H1 (cell line): ENCODE measurements around the gene CAV1. TPM values are rescaled to one million over a fixed set of nuclear protein-coding genes. Genes with fewer than 3 reads are reported as not detected.

Experiments used
- CTCF ChIA-PET: fragments of 300-600 bp; sonication (Branson Sonifier 250); formaldehyde crosslinking; loops from one replicate; lab custom pipeline; 2021; ENCODE audit not compliant: partially characterized antibody; lab: Charles Lee
- POLR2A ChIA-PET: fragments of 300-600 bp; sonication (Branson Sonifier 250); formaldehyde crosslinking; loops from one replicate; lab custom pipeline; 2021; ENCODE audit warnings: inconsistent platforms; ENCODE audit not compliant: partially characterized antibody; lab: Charles Lee
- DNase-seq, 2 experiments: peaks; one replicate each; pipeline versions ENCODE4 v3.0.0 to v3.0.0-alpha.2; 2010 to 2022; ENCODE audit warnings: low spot score in 2 of 2, low read depth in 1 of 2, mixed read lengths in 1 of 2
- FAIRE-seq: peaks from 2 replicates; lab custom pipeline; 2011; peaks lifted over from hg19 to GRCh38; lab: Jason Lieb, UNC
- H2AFZ ChIP-seq: 2 replicates; pipeline ENCODE4 v1.8.1; 2012; ENCODE audit warnings: low read length, inconsistent platforms
- H2AK5ac ChIP-seq: 2 replicates; pipeline ENCODE4 v1.6.1; 2013; ENCODE audit warnings: low read depth, low read length
- H2BK120ac ChIP-seq: replicated peaks from 2 replicates; pipeline ENCODE3; 2013; ENCODE audit warnings: low read depth, low read length, inconsistent platforms
- H2BK12ac ChIP-seq: 2 replicates; pipeline ENCODE4 v1.6.1; 2013; ENCODE audit warnings: low read depth, low read length
- H2BK15ac ChIP-seq: 2 replicates; pipeline ENCODE4 v1.6.1; 2013; ENCODE audit warnings: low read length
- H2BK20ac ChIP-seq: 2 replicates; pipeline ENCODE4 v1.6.1; 2013; ENCODE audit warnings: low read length
- H2BK5ac ChIP-seq: 2 replicates; pipeline ENCODE4 v1.6.1; 2013; ENCODE audit warnings: low read depth, low read length
- H3K14ac ChIP-seq: 2 replicates; pipeline ENCODE4 v1.6.1; 2013; ENCODE audit warnings: inconsistent platforms; ENCODE audit not compliant: insufficient read length
- H3K18ac ChIP-seq: 2 replicates; pipeline ENCODE4 v1.6.1; 2013; ENCODE audit warnings: low read length; ENCODE audit errors: extremely low read depth
- H3K23ac ChIP-seq: 2 replicates; pipeline ENCODE4 v1.6.1; 2013; ENCODE audit warnings: inconsistent platforms; ENCODE audit not compliant: insufficient read length
- H3K23me2 ChIP-seq: 2 replicates; pipeline ENCODE4 v1.6.1; 2013; ENCODE audit warnings: low read depth, low read length
- H3K27ac ChIP-seq: 2 replicates; pipeline ENCODE4 v1.6.1; 2011; ENCODE audit warnings: low read depth, low read length, inconsistent platforms
- H3K27me3 ChIP-seq, 4 experiments: replicated peaks in 1 of 4; 1 replicate in 1 of 4; 2 replicates in 3 of 4; pipeline versions ENCODE4 v1.6.1 to v1.8.1; 2011 to 2013; ENCODE audit warnings: low read length in 3 of 4, mild to moderate bottlenecking in 3 of 4, inconsistent platforms in 2 of 4, mixed read lengths in 2 of 4, moderate library complexity in 1 of 4; ENCODE audit not compliant: control insufficient read depth in 3 of 4, insufficient read depth in 3 of 4; ENCODE audit errors: extremely low read depth in 1 of 4
- H3K36me3 ChIP-seq, 4 experiments: 2 replicates each; pipeline versions ENCODE4 v1.6.1 to v1.8.1; 2011 to 2013; ENCODE audit warnings: mild to moderate bottlenecking in 4 of 4, low read length in 3 of 4, moderate library complexity in 2 of 4, control low read depth in 1 of 4, inconsistent platforms in 1 of 4; ENCODE audit not compliant: insufficient read depth in 4 of 4, control insufficient read depth in 2 of 4
- H3K4ac ChIP-seq: replicated peaks from 2 replicates; pipeline ENCODE3; 2013; ENCODE audit warnings: low read length, low read depth, mixed read lengths, inconsistent platforms; ENCODE audit not compliant: insufficient read length
- H3K4me1 ChIP-seq, 4 experiments: replicated peaks in 1 of 4; 1 replicate in 1 of 4; 2 replicates in 3 of 4; pipeline versions ENCODE4 v1.6.1 to v1.8.1; 2011 to 2013; ENCODE audit warnings: low read length in 3 of 4, inconsistent platforms in 2 of 4, mixed read lengths in 1 of 4; ENCODE audit not compliant: insufficient read depth in 4 of 4, control insufficient read depth in 3 of 4
- H3K4me2 ChIP-seq, 2 experiments: 2 replicates each; pipeline versions ENCODE4 v1.6.1 to v1.8.1; 2011 to 2013; ENCODE audit warnings: low read depth in 2 of 2, low read length in 2 of 2, control low read depth in 1 of 2, inconsistent platforms in 1 of 2, mild to moderate bottlenecking in 1 of 2; ENCODE audit not compliant: insufficient read depth in 1 of 2
- H3K4me3 ChIP-seq, 4 experiments: fragments of 200-600, 300-600 bp in 1 of 4; sonication (generic), shearing (Covaris generic), sonication (Bioruptor Twin) in 1 of 4; 2 replicates each; pipeline versions ENCODE4 v1.5.1 to v1.8.1; 2011 to 2016; ENCODE audit warnings: low read length in 4 of 4, low read depth in 3 of 4, control low read depth in 2 of 4, inconsistent platforms in 2 of 4, mild to moderate bottlenecking in 2 of 4, mixed read lengths in 1 of 4, moderate library complexity in 1 of 4; ENCODE audit not compliant: insufficient read depth in 2 of 4; ENCODE audit errors: extremely low read depth in 1 of 4
- H3K56ac ChIP-seq: replicated peaks from 2 replicates; pipeline ENCODE3; 2013; ENCODE audit warnings: low read depth, mild to moderate bottlenecking, mixed read lengths, low read length, inconsistent platforms; ENCODE audit not compliant: insufficient read length
- H3K79me1 ChIP-seq: 2 replicates; pipeline ENCODE4 v1.6.1; 2013; ENCODE audit warnings: low read depth, low read length, control low read depth
- H3K79me2 ChIP-seq, 2 experiments: 2 replicates each; pipeline versions ENCODE4 v1.6.1 to v1.8.1; 2012 to 2013; ENCODE audit warnings: low read length in 2 of 2, mild to moderate bottlenecking in 2 of 2, inconsistent platforms in 1 of 2; ENCODE audit not compliant: insufficient read depth in 2 of 2, control insufficient read depth in 1 of 2
- H3K9ac ChIP-seq, 4 experiments: replicated peaks in 1 of 4; 1 replicate in 1 of 4; 2 replicates in 3 of 4; pipeline versions ENCODE4 v1.6.1 to v1.8.1; 2011 to 2013; ENCODE audit warnings: low read depth in 3 of 4, low read length in 3 of 4, control low read depth in 2 of 4, mild to moderate bottlenecking in 2 of 4, moderate library complexity in 2 of 4, inconsistent platforms in 1 of 4; ENCODE audit errors: extremely low read depth in 1 of 4
- H3K9me3 ChIP-seq, 2 experiments: 2 replicates each; pipeline versions ENCODE4 v1.6.1 to v1.8.1; 2012 to 2013; ENCODE audit warnings: mild to moderate bottlenecking in 2 of 2, moderate library complexity in 2 of 2, control low read depth in 1 of 2, inconsistent platforms in 1 of 2, low read depth in 1 of 2, low read length in 1 of 2, mixed read lengths in 1 of 2; ENCODE audit not compliant: insufficient read depth in 2 of 2
- H4K20me1 ChIP-seq, 2 experiments: replicated peaks in 1 of 2; 2 replicates each; pipeline versions ENCODE3 to v1.8.1; 2011 to 2013; ENCODE audit warnings: inconsistent platforms in 2 of 2, low read length in 2 of 2, mild to moderate bottlenecking in 1 of 2; ENCODE audit not compliant: insufficient read depth in 2 of 2, control insufficient read depth in 1 of 2
- H4K5ac ChIP-seq: 2 replicates; pipeline ENCODE4 v1.6.1; 2013; ENCODE audit warnings: low read length, low read depth, mixed read lengths, inconsistent platforms; ENCODE audit not compliant: insufficient read length
- H4K8ac ChIP-seq: 2 replicates; pipeline ENCODE4 v1.8.0; 2013; ENCODE audit warnings: mild to moderate bottlenecking, moderate library complexity, low read length, inconsistent platforms; ENCODE audit not compliant: insufficient read depth; ENCODE audit errors: extremely low read depth
- H4K91ac ChIP-seq: replicated peaks from 2 replicates; pipeline ENCODE3; 2013; ENCODE audit warnings: low read length, mixed read lengths, inconsistent platforms; ENCODE audit not compliant: insufficient read length
- CHD1 ChIP-seq: IDR thresholded peaks from 2 replicates; pipeline ENCODE4 v1.6.1; 2012; ENCODE audit warnings: low read depth, low read length, improper control_type of control experiment
- EZH2 ChIP-seq: fragments of 200-600 bp; sonication (generic); IDR thresholded peaks from 2 replicates; pipeline ENCODE4 v1.7.1; 2012; ENCODE audit warnings: low read depth, mild to moderate bottlenecking, moderate library complexity, low read length, inconsistent platforms; ENCODE audit not compliant: severe bottlenecking
- HDAC2 ChIP-seq, 2 experiments: fragments of 300-600 bp in 1 of 2; sonication (generic) in 1 of 2; IDR thresholded peaks; 2 replicates each; pipeline ENCODE4 v1.6.1; 2011 to 2012; ENCODE audit warnings: low read depth in 2 of 2, low read length in 2 of 2, mild to moderate bottlenecking in 2 of 2, moderate library complexity in 2 of 2, borderline replicate concordance in 1 of 2, inconsistent platforms in 1 of 2
- KDM1A ChIP-seq: fragments of 200-600, 300-600 bp; sonication (generic); IDR thresholded peaks from 2 replicates; pipeline ENCODE4 v1.7.1; 2016; ENCODE audit warnings: mild to moderate bottlenecking, low read length, borderline replicate concordance
- SAP30 ChIP-seq: fragments of 300-600 bp; sonication (generic); IDR thresholded peaks from 2 replicates; pipeline ENCODE4 v1.7.1; 2012; ENCODE audit warnings: low read length, moderate library complexity, mild to moderate bottlenecking, inconsistent platforms; ENCODE audit not compliant: insufficient read depth, insufficient replicate concordance
- SP1 ChIP-seq: IDR thresholded peaks from 2 replicates; pipeline ENCODE4 v1.6.1; 2011; ENCODE audit warnings: low read depth, low read length
- SP4 ChIP-seq: IDR thresholded peaks from 2 replicates; pipeline ENCODE4 v1.6.1; 2012; ENCODE audit warnings: low read length, inconsistent platforms
- ZNF274 ChIP-seq: IDR thresholded peaks from 2 replicates; pipeline ENCODE4 v1.7.0; 2012; ENCODE audit warnings: low read length, borderline replicate concordance; ENCODE audit errors: extremely low read depth
- WGBS, 2 experiments: shearing (Covaris generic) in 1 of 2; methylation state at CpG; one replicate each; pipeline versions ENCODE4 v1.1.6 to v1.1.7; 2013 to 2015; ENCODE audit warnings: low lambda C conversion rate in 2 of 2, mixed read lengths in 2 of 2, inconsistent platforms in 1 of 2, low coverage in 1 of 2, missing lambda C conversion rate in 1 of 2; ENCODE audit not compliant: insufficient replicate concordance in 2 of 2, insufficient coverage in 1 of 2, insufficient read length in 1 of 2; ENCODE audit errors: extremely low coverage in 1 of 2, missing lambda C conversion rate in 1 of 2; 5-methylcytosine and 5-hydroxymethylcytosine counted together
- polyA plus RNA-seq, 7 experiments: library from polyadenylated mRNA; depleted of rRNA in 3 of 7; stranded (reverse) in 5 of 7; unstranded in 2 of 7; fragments of >200 nt in 5 of 7; fragments of 200-250 nt in 2 of 7; gene quantifications; 1 replicate in 5 of 7; 2 replicates in 1 of 7; 4 replicates in 1 of 7; pipeline versions ENCODE4 v1.2.1 to v1.2.3, GENCODE V29; 2011 to 2013; ENCODE audit warnings: missing spikeins in 2 of 7, mixed read lengths in 2 of 7
- total RNA-seq: library from RNA; stranded (reverse); fragmentation: NEBNext Ultra II Directional; extraction: Animal tissue kit (Norgen Biotek cat#: 25700); gene quantifications from 2 replicates; pipeline ENCODE4 v1.2.1, GENCODE V29; 2021
- TF ChIP-seq, protein P1 (sequence below), 3 experiments: IDR thresholded peaks; 1 replicate in 2 of 3; 2 replicates in 1 of 3; pipeline versions ENCODE4 v1.5.1 to v1.6.1; 2011; ENCODE audit warnings: low read length in 3 of 3, mild to moderate bottlenecking in 3 of 3, inconsistent platforms in 2 of 3, low read depth in 1 of 3, moderate library complexity in 1 of 3; ENCODE audit not compliant: insufficient read depth in 1 of 3; ENCODE audit errors: control extremely low read depth in 1 of 3

Gene CAV1
- total and polyA plus RNA-seq, 2 of the 8 experiments (the other 6 are each of a cell fraction or from before 2014, with no cell fraction given): 16.3 to 21.8 TPM

DNA sequence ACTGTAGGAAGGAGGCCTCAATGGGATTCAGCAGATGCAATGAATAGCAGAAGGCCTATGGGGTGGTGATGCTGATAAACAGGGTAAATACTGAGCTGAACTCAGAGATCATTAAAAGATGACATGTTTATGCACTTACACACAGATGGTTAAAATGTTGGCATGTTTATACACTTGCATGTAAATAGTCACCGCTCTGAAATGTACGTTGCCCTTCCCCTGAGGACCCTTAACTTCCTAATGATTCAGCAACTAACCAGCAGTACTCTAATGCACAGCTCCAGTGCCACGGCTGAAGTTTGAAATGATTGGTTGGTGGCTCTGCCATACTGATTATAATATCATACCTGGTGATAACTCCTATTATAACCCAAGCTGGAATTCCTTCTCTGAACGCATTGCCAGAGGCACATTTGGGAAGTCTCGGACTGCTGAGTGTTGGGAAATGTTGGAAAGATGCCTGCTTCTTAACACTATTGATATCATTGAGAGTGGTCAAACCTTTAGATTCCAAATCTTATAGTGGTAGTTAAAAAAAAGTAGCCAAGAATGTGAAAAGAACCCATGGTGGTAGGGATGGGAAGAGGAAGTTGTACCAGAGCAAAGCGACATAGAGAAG, 3.7 kb upstream of the CAV1 start:
- ChIA-PET POLR2A (interaction anchor here (0.6 to 1.4 kb wide), 2 partner anchors 25 to 152 kb away, joined by 3 read pairs; no protein-coding TSS in a partner anchor), CTCF (interaction anchor here (1.0 to 1.5 kb wide), 4 partner anchors 10 to 289 kb away, joined by 3 to 7 read pairs (median 4); no protein-coding TSS in a partner anchor)
- FAIRE-seq: no peak
- Histone ChIP-seq H3K18ac (no peak overlapping the region), H3K9me3 (no peaks in the 10 kb centered on the region), H4K20me1 (no peaks in the 10 kb centered on the region), H4K8ac (no peak overlapping the region), H2BK5ac (no peak overlapping the region; the same call in 1 of the 2 replicates), H3K4me2 (no peak overlapping the region), H3K79me1 (no peaks in the 10 kb centered on the region), H2AK5ac (no peak overlapping the region), H4K5ac (no peak overlapping the region), H3K4me1 (peaks cover 0 to 10% (median 7%) of the 10 kb centered on the region in 4 experiments; a peak in 5 of 7 replicates), H2AFZ (no peak overlapping the region), H3K4me3 (no peak overlapping the region), H2BK15ac (no peak overlapping the region), H4K91ac (no peak overlapping the region), H3K4ac (no peak overlapping the region), H3K23ac (no peak overlapping the region), H3K14ac (no peak overlapping the region), H3K27ac (no peak overlapping the region), H2BK20ac (0 out of 2 replicates have a peak overlapping the region, but pooled peaks have one; percentile 41), H3K56ac (no peak overlapping the region), H3K23me2 (peaks cover 13% of the 10 kb centered on the region; the same call in 1 of the 2 replicates), H2BK120ac (no peak overlapping the region), H3K79me2 (no peaks in the 10 kb centered on the region; a peak in 1 of 4 replicates), H2BK12ac (peak overlapping the region; percentile 84), H3K9ac (no peak overlapping the region), H3K27me3 (peaks cover 0 to 15% (median 6%) of the 10 kb centered on the region in 4 experiments; a peak in 4 of 7 replicates), H3K36me3 (no peaks in the 10 kb centered on the region)
- no peak for DNase-seq
- WGBS, 2 experiments: 89% methylated on average over 6 of the region's 6 CpGs; no CpG with 5 or more reads in 1 of the 2 experiments
- TF ChIP-seq ZNF274 (no peak), SP4 (no peak), SP1 (no peak), KDM1A (no peak), HDAC2 (IDR thresholded peaks at IDR 0.05; ENCODE audit: borderline replicate concordance in 1 of 2, low read depth in 2 of 2, low read length in 2 of 2) (no peak), EZH2 (no peak), SAP30 (no peak), CHD1 (no peak)
- TF ChIP-seq, protein P1, sequence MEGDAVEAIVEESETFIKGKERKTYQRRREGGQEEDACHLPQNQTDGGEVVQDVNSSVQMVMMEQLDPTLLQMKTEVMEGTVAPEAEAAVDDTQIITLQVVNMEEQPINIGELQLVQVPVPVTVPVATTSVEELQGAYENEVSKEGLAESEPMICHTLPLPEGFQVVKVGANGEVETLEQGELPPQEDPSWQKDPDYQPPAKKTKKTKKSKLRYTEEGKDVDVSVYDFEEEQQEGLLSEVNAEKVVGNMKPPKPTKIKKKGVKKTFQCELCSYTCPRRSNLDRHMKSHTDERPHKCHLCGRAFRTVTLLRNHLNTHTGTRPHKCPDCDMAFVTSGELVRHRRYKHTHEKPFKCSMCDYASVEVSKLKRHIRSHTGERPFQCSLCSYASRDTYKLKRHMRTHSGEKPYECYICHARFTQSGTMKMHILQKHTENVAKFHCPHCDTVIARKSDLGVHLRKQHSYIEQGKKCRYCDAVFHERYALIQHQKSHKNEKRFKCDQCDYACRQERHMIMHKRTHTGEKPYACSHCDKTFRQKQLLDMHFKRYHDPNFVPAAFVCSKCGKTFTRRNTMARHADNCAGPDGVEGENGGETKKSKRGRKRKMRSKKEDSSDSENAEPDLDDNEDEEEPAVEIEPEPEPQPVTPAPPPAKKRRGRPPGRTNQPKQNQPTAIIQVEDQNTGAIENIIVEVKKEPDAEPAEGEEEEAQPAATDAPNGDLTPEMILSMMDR (IDR thresholded peaks at IDR 0.05; ENCODE audit: control extremely low read depth in 1 of 3, insufficient read depth in 1 of 3, low read depth in 1 of 3, low read length in 3 of 3): no peak
